ENCODE data around the gene RNF113B. TPM values are rescaled to one million over a fixed set of nuclear protein-coding genes. Genes with fewer than 3 reads are reported as not detected.

RNF113B gene
- total and polyA plus RNA-seq, 4 donors: not detected

DNA sequence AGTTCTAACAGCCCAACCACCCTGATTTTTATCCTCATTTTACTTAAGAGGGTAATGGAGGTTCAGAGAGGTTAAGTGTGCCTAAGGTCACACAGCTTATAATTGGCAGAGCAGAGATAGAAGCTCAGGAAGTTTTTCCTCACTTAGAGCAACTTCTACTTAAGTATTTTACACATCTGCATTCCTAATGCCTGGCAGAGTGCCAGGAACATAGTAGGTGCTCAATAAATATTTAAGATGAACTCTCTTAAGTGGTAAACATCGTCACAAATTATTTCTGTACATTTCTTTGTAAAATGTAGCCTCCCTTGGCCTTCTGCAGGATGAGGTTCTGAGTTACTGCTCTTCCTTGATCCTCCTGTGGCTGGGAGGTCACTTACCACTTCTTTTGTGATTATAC, 19.5 kb downstream of the RNF113B start:
- H3K4me1 ChIP-seq (ENCODE audit: control insufficient read depth in 5 of 5, insufficient read depth in 5 of 5, low read length in 5 of 5): peaks cover 0 to 11% (median 4%) of the 10 kb centered on the region in 5 donors
- H3K9me3 ChIP-seq (ENCODE audit: control insufficient read depth in 4 of 4, insufficient read depth in 3 of 4, low read length in 3 of 4): peaks cover 0 to 2% (median 0%) of the 10 kb centered on the region in 4 donors
- H3K4me3 ChIP-seq: no peak overlapping the region
- no peak overlapping the region for H3K27ac ChIP-seq (ENCODE audit: low read depth in 1 of 2, low read length in 1 of 2)
- H3K36me3 ChIP-seq (ENCODE audit: control insufficient read depth in 4 of 4, insufficient read depth in 4 of 4, low read length in 4 of 4): peaks cover 0 to 6% (median 2%) of the 10 kb centered on the region in 4 donors
- no peaks in the 10 kb centered on the region for H3K27me3 ChIP-seq (ENCODE audit: control insufficient read depth in 3 of 3, insufficient read depth in 3 of 3, low read length in 2 of 3)
- WGBS, 2 donors: 76 to 85% methylated on average over 1 of the region's 1 CpG
- DNase-seq (no peak), ATAC-seq (ENCODE audit: insufficient read depth, low FRiP score) (no peak)
- TF ChIP-seq, protein P1, sequence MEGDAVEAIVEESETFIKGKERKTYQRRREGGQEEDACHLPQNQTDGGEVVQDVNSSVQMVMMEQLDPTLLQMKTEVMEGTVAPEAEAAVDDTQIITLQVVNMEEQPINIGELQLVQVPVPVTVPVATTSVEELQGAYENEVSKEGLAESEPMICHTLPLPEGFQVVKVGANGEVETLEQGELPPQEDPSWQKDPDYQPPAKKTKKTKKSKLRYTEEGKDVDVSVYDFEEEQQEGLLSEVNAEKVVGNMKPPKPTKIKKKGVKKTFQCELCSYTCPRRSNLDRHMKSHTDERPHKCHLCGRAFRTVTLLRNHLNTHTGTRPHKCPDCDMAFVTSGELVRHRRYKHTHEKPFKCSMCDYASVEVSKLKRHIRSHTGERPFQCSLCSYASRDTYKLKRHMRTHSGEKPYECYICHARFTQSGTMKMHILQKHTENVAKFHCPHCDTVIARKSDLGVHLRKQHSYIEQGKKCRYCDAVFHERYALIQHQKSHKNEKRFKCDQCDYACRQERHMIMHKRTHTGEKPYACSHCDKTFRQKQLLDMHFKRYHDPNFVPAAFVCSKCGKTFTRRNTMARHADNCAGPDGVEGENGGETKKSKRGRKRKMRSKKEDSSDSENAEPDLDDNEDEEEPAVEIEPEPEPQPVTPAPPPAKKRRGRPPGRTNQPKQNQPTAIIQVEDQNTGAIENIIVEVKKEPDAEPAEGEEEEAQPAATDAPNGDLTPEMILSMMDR (IDR thresholded peaks at IDR 0.05; ENCODE audit: control extremely low read depth, extremely low read depth): no peak
- peak overlapping the region in 1 of 2 donors; percentile 13 for H3K9ac ChIP-seq (ENCODE audit: insufficient read depth in 1 of 2, low read length in 2 of 2)

DNA sequence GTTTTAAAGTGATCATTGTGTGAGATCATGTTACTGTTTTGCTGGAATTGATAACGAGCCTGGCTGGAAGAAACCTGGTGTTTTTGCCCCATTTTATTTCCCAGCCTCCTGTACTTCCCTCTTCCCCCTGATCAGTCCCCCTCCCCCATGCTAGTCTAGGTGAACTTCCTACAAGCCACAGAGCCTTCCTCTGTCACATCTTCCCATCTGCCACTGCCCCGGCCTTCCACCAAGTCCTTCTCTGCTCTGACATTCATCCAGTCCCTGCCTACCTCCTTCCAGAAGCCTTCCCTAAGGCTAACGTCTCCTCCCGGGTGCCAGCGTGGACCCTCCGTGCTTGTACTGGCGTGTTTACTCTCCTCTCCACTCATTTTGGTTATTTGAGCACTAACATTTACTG, 19.9 kb downstream of the RNF113B start:
- TF ChIP-seq, protein P1 (IDR thresholded peaks at IDR 0.05; ENCODE audit: control extremely low read depth, extremely low read depth): no peak
- peaks cover 0 to 2% (median 0%) of the 10 kb centered on the region in 4 donors for H3K9me3 ChIP-seq (ENCODE audit: control insufficient read depth in 4 of 4, insufficient read depth in 3 of 4, low read length in 3 of 4)
- ATAC-seq (ENCODE audit: insufficient read depth, low FRiP score) (no peak), DNase-seq (no peak)
- H3K27me3 ChIP-seq (ENCODE audit: control insufficient read depth in 3 of 3, insufficient read depth in 3 of 3, low read length in 2 of 3): no peaks in the 10 kb centered on the region
- peaks cover 0 to 11% (median 4%) of the 10 kb centered on the region in 5 donors for H3K4me1 ChIP-seq (ENCODE audit: control insufficient read depth in 5 of 5, insufficient read depth in 5 of 5, low read length in 5 of 5)
- H3K36me3 ChIP-seq (ENCODE audit: control insufficient read depth in 4 of 4, insufficient read depth in 4 of 4, low read length in 4 of 4): peaks cover 0 to 6% (median 2%) of the 10 kb centered on the region in 4 donors
- H3K27ac ChIP-seq (ENCODE audit: low read depth in 1 of 2, low read length in 1 of 2): no peak overlapping the region
- H3K4me3 ChIP-seq: no peak overlapping the region
- WGBS, 2 donors: 62 to 75% methylated on average over 7 of the region's 7 CpGs
- peak overlapping the region in 1 of 2 donors; percentile 13 for H3K9ac ChIP-seq (ENCODE audit: insufficient read depth in 1 of 2, low read length in 2 of 2)

DNA sequence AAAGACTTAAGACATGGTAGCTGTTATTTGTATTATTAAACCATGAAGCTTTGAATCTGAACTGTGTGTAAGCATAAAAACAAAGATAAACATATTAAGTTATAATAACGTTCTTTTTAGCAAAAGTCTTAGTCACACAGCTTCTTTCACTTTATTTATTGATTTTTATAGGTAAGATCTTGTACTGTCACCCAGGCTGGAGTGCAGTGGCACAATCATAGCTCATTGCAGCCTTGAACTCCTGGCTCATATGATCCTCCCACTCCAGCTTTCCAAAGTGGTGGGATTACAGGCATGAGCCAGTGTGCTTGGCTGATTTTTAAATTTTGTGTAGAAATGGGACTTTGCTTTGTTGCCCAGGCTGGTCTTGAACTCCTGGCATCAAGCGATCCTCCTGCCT, 20.8 kb downstream of the RNF113B start:
- no peak overlapping the region for H3K9ac ChIP-seq (ENCODE audit: insufficient read depth in 1 of 2, low read length in 2 of 2)
- H3K9me3 ChIP-seq (ENCODE audit: control insufficient read depth in 4 of 4, insufficient read depth in 3 of 4, low read length in 3 of 4): peaks cover 0 to 2% (median 0%) of the 10 kb centered on the region in 4 donors
- DNase-seq: no peak
- no peaks in the 10 kb centered on the region for H3K27me3 ChIP-seq (ENCODE audit: control insufficient read depth in 3 of 3, insufficient read depth in 3 of 3, low read length in 2 of 3)
- ATAC-seq (ENCODE audit: insufficient read depth, low FRiP score): no peak
- H3K36me3 ChIP-seq (ENCODE audit: control insufficient read depth in 4 of 4, insufficient read depth in 4 of 4, low read length in 4 of 4): peaks cover 0 to 6% (median 0%) of the 10 kb centered on the region in 4 donors
- WGBS, 2 donors: 72 to 81% methylated on average over 2 of the region's 2 CpGs
- no peak overlapping the region for H3K27ac ChIP-seq (ENCODE audit: low read depth in 1 of 2, low read length in 1 of 2)
- TF ChIP-seq, protein P1 (IDR thresholded peaks at IDR 0.05; ENCODE audit: control extremely low read depth, extremely low read depth): no peak
- H3K4me1 ChIP-seq (ENCODE audit: control insufficient read depth in 5 of 5, insufficient read depth in 5 of 5, low read length in 5 of 5): peaks cover 0 to 11% (median 4%) of the 10 kb centered on the region in 5 donors
- H3K4me3 ChIP-seq: no peak overlapping the region
